GM18517 (cell line): ENCODE results near the gene ZNF618.
"Not testable (repeated sequence)": the region's sequence is repeated elsewhere in the genome, so short reads cannot be mapped to it uniquely, and the experiment has no call there.

Source experiments
- ATAC-seq: cut with Tn5 transposase; IDR thresholded peaks from one replicate; pipeline ENCODE4 v1.9.1; 2021; ENCODE audit warnings: mild to moderate bottlenecking, moderate library complexity; ENCODE audit not compliant: unreplicated experiment

ZNF618 gene

DNA sequence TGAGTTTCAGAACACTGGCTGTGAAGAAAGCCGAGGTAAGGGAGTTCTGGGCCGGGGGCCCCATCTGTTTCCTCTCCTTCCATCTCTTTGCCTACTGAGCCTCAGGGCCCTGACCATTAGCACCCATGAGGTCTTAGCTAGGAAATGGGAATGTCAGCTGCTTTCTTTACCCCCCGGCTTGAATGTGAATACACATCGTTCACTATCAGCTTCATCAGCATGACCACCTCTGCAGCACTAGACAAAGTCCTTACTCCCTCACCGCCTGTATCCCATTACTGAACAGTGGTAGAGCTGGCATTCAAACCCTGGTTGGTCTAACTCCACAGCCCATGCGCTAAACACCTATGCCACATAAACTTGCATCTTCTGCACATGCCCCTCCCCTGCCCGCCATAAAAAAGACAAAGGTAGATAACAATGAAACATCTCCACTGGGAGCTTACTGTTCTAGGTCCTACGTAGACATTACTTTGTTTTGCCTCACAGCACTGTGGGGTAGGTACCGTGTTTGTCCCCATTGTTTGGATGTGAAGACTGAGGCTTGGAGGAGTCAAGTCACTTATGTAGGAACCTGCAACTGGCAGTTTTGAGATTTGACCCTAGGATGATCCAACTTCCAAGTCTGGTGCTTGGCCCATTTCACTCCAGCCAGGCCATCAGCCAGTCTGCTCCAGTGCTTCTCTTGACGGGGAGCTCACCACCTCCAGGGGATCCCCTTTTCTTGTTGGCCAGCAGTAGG is 108.7 kb downstream of the ZNF618 start:
- no peak for ATAC-seq

GRCh38 chr9:113985968-113986585 is 110.0 kb downstream of the ZNF618 start:
- no peak for ATAC-seq

DNA sequence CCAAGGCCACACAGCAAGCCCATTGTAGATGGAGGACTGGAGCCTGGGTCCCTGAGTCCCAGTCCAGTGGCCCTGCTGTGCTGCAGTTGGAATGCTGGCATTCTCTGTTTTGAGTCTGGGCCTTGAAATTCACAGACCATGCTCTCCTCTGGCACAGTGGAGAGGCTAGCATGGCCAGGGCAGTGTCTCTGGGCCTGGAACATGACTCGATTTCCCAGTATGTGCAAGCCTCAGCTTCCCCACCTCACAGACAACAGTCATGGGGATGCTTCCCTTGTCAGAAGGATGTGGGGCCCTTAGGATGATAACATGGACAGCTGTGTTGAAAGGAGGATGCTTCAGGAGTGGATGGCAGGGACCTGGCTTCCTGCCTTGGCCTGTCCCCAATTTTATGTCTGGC is 110.8 kb downstream of the ZNF618 start:
- no peak for ATAC-seq

DNA sequence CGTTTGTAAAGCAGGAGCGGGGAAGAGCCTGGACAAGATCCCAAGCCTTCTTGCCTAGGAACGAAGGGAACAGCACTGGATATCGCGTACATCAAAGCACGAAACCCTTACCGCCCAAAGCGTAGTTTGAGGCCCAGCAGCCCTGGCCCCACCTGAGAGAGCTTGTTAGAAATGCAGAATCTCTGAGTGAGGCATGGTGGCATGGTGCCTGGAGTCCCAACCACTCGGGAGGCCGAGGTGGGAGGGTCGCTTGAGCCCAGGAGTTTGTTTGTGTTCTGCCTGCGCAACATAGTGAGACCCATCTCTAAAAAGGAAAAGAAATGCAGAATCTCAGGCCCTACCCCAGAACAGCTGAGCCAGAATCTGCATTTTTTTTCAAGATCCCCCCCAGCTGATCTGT is 111.4 kb downstream of the ZNF618 start:
- ATAC-seq, result no peak

- ATAC-seq, result no peak
Observed at GRCh38 chr9:113988385-113989016, 112.4 kb downstream of the ZNF618 start.

GRCh38 chr9:113989017-113989713 is 113.1 kb downstream of the ZNF618 start:
- ATAC-seq, result no peak

DNA sequence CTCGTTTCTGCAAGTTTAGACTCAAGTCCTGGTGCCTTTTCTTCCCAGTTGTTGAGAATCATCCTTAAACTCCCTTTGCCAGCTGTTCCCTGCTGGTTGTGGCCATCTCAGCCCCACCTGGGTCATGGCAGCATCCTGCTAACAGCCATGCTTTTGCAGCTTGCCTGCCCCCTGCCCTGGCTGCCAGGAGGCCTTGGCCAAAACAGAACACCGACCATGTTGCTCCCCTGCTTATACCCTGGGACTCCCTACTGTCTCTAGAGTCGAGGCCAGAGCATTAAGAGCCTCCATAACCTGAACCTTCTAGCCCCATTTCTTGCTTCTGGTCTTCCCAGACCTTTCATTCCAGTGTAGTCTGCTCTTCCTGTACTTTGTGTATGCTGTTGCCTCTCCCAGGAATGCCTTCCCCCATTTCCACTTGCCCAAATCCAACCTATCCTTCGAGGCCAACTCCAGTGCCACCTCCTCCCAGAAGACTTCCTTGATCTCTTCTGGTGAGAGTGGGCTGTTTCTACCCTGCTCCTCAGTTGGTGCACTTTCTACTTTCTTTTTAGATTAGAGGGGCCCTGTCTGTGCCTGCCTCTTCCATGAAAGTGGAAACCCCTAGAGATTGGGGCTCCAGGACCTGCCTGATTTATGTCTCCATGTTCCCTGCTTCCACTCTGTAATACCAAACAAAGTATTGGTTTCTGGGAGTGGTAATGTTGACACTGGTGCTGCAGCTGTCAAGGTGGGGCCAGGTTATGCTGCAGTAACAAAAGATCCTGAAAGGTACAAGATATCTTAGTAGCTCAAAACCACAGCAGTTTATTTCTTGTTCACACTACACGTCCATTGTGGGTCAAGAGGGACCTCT is 113.8 kb downstream of the ZNF618 start:
- ATAC-seq, result no peak

GRCh38 chr9:113990570-113990907 is 114.4 kb downstream of the ZNF618 start:
- no peak for ATAC-seq

DNA sequence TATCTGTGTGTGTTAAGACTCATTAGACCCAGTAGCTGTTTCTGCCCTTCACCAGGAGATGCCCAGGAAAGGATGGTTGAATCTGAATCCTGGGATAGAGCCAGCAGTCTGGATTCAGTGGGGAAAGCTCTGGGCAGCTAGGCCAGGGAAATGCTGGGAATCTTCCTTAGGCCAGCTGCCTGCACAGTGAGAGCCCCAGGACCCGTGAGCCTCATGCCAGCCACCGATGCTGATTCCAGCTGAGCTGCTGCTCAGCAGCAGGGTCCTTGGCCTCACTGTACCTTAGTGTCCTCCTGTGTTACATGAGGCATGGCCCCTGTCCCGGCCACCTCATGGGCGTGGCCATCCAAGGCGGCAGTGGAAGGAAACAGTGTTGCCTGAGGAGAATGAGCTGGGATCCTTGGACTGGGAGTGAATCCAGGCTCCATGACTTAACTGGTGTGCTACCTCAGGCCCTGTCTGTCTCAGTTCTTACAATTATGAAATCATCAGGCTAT is 114.9 kb downstream of the ZNF618 start:
- no peak for ATAC-seq

DNA sequence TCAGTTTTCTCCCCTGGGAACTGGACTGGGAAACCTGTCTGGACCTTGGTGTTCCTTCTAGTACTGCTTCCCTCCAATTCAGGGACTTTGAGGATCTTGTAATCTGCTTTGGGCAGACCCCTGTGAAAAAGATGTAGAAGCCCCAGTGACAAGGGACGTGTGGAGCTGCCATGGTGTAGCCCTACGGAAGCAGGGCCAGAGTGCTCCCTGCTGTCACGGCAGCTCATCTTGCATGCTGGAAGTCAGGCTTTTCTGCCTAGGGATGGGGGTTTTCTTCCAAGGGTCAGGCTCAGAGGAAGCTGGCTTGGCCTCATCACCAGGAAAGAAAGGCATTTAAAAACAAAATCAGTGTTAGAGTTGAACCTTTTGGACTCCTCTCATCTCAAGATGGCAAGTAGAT is 115.6 kb downstream of the ZNF618 start:
- no peak for ATAC-seq

GRCh38 chr9:113992276-113992951 is 116.3 kb downstream of the ZNF618 start:
- ATAC-seq, result no peak

DNA sequence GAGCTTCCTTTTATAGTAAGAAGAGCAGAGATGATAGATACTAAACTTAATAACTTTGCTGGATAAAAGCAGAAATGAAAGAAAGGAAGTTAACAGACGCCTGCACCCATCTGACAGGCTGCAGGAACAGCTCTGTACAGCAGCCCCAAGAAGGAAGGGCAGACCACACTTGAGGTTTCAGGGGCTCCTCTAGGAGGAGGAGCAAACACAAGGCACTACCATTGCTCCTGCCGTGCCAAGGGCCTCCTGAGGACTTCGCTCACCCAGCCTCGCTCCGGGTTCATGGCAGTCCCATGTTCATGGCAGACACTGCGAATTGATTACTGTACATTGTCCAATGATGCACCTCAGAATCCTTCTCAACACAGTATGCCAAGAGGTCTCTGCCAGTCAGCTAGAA is 116.9 kb downstream of the ZNF618 start:
- ATAC-seq, result no peak

DNA sequence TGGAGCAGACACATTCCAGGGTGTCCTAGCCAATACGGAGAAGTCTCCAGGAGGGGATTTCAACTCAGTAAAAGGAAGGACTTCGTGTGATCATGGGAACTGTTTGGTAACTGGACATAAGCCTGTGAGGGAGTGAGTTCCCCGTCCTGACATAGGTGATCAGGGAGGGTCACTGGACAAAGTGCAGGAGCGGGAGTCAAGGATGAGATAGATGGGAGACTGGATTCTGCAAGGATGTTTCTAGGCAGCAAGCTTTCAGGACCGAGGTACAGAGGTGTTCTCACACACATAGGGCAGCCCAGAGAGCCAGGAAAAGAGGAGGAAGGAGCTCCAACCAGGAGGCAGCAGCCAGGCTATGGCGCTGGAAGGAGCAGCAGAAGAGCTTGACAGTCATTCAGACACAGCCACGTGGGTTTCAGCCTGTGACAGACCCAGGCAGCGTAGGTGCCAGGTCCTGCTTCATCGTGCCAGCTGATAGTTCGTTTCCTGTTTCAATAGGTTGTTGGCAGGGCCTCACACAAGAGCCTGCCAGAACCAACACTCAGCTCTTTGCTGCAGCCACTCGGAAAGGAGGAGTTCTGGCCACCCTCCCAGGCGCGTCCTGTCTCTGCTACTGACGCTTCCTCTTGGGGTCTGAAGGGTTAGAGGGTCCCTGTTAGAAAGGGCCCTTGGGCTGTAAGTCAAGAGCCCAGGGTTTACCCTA is 117.9 kb downstream of the ZNF618 start:
- no peak for ATAC-seq

DNA sequence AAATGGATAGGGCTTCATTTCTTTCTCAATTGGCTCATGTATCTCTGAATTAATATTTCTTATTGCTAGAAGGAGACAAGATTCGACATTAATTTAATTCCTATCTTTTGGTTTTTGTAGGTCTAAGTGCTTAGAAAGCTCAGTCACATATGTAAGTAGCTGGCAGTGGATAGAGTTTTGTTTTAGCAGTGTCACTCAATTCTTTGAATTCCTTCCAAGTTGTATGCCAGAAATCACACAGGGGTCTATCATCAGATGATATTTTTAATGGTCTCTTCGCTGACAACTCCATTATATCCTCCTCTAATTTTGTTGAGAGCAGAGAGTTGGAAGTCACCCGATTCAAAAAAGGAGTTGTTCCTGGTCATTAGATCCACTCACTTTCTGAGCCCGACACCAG is 119.3 kb downstream of the ZNF618 start:
- ATAC-seq, result no peak

- ATAC-seq, result no peak
Observed at GRCh38 chr9:113995963-113996362, 119.9 kb downstream of the ZNF618 start.

GRCh38 chr9:113996531-113997001 is 120.5 kb downstream of the ZNF618 start:
- ATAC-seq, result no peak

DNA sequence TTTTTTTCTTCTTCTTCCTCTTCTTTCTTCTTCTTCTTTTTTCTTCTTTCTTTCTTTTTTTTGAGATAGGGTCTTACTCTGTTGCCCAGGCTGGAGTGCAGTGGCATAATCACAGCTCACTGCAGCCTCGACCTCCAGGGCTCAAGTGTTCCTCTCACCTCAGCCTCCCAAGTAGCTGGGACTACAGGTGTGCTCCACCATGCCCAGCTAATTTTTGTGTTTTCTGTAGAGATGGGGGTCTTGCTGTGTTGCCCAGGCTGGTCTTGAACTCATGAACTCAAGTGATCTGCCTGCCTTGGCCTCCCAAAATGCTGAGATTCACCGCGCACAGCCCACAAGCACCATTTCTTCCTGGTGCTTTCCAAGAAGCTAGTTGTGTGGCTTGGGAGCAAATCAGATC is 121.0 kb downstream of the ZNF618 start:
- not testable (repeated sequence) for ATAC-seq

DNA sequence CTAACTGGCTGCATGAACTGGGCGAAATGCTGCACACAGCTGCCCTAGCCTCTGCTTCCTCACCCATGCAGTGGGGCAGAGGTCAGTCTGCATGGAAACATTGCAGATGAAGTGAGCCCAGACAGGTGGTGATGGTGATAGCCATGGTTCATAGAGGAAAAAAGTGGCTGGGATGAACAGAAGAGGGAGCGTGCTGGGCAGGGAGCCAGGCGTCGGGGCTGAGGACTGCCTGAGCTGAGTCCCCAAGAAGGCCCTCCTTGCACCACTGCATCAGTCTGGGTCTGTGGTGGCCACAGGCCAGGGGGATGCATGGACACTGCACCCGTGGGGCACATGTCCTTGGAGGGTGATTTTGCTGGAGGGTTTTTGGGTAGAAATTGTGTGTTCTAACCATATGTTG is 121.5 kb downstream of the ZNF618 start:
- ATAC-seq, result no peak

DNA sequence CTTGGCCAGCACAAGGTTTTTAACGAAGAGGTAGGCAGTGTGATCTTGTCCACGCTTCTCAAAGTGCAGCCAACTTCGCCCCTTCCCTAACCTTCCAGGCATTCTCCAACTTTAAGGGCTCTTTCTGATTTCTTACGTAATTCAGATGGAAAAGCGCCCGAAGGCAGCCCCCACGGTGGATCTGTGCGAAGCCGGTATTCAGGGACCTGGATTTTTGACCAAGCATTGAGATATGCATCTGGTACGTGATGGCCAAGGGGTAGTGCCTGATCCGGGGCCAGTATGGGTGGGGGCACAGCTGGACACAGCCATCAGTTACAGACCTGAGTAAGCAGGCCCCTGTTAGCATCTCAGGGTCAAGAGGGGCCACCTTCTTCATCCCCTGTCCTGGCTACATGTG is 122.0 kb downstream of the ZNF618 start:
- no peak for ATAC-seq
